ENCODE results near the gene GLRX. TPM values are rescaled to one million over a fixed set of nuclear protein-coding genes. Genes with fewer than 3 reads are reported as not detected.

The GLRX gene
- total RNA-seq, 1 experiment from 2014 or later, result 17.9 TPM

- Mint-ChIP-seq H3K36me3 (ENCODE audit: insufficient read depth, unreplicated experiment) (peaks cover 4% of the 10 kb centered on the region), H3K27me3 (ENCODE audit: insufficient read depth, unreplicated experiment) (no peaks in the 10 kb centered on the region), H3K4me1 (ENCODE audit: low read depth, unreplicated experiment) (no peaks in the 10 kb centered on the region), H3K27ac (ENCODE audit: unreplicated experiment) (no peak overlapping the region), H3K4me3 (ENCODE audit: unreplicated experiment) (no peak overlapping the region), H3K9me3 (ENCODE audit: unreplicated experiment) (no peaks in the 10 kb centered on the region)
- no peak for DNase-seq
- Histone ChIP-seq H3K36me3 (ENCODE audit: control insufficient read depth, insufficient read depth, low read length) (no peaks in the 10 kb centered on the region), H3K9me3 (no peaks in the 10 kb centered on the region), H3K4me1 (no peaks in the 10 kb centered on the region), H3K27me3 (replicated peaks; ENCODE audit: control insufficient read depth, insufficient read depth, low read length) (no peaks in the 10 kb centered on the region), H3K4me3 (ENCODE audit: low read depth, low read length) (no peak overlapping the region)
- TF ChIP-seq CTCF (IDR thresholded peaks at IDR 0.05; ENCODE audit: insufficient read depth in 1 of 2, low read depth in 1 of 2, low read length in 1 of 2, severe bottlenecking in 1 of 2, unreplicated experiment in 1 of 2), result no peak
- intact Hi-C loops (cut with micrococcal nuclease; ENCODE audit: unreplicated experiment), result no loop called here
- ChIA-PET CTCF (no interaction called here), POLR2A (no interaction called here)
- no TSS peak for BruUV-seq (replicated peaks)
Observed at GRCh38 chr5:95850391-95850894, 27.9 kb upstream of the GLRX start.

DNA sequence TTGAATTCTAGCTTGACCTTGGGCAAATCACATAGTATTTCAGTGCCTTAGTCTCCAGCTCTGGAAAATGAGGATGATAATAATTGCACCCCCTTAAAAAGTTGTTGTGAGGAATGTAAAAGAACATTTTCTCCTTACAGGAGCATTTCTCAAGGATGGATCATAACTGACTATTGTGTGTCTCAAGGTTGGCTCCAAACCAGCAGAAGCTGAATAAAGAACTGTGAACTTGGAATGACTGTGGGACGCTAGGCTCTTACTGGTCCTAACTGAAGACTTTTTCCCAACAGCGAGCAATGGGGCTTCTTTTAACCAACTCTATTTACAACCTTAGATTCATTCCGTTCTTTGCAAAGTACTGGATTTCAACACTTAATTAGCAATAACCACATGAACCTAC, 26.2 kb upstream of the GLRX start:
- no peak for TF ChIP-seq CTCF (IDR thresholded peaks at IDR 0.05; ENCODE audit: insufficient read depth in 1 of 2, low read depth in 1 of 2, low read length in 1 of 2, severe bottlenecking in 1 of 2, unreplicated experiment in 1 of 2)
- no peaks in the 10 kb centered on the region for H3K9me3 ChIP-seq
- H3K9me3 Mint-ChIP-seq (ENCODE audit: unreplicated experiment), result no peaks in the 10 kb centered on the region
- H3K4me3 Mint-ChIP-seq (ENCODE audit: unreplicated experiment), result no peak overlapping the region
- H3K36me3 Mint-ChIP-seq (ENCODE audit: insufficient read depth, unreplicated experiment), result peaks cover 4% of the 10 kb centered on the region
- H3K4me3 ChIP-seq (ENCODE audit: low read depth, low read length), result no peak overlapping the region
- no peaks in the 10 kb centered on the region for H3K4me1 Mint-ChIP-seq (ENCODE audit: low read depth, unreplicated experiment)
- no peaks in the 10 kb centered on the region for H3K4me1 ChIP-seq
- POLR2A ChIA-PET, result no interaction called here
- H3K27me3 Mint-ChIP-seq (ENCODE audit: insufficient read depth, unreplicated experiment), result no peaks in the 10 kb centered on the region
- no TSS peak for BruUV-seq (replicated peaks)
- intact Hi-C loops (cut with micrococcal nuclease; ENCODE audit: unreplicated experiment), result loop anchor here (10.0 kb wide), 1 partner anchor 294 kb away; the partner anchor contains the start of genes ARSK and SKIC3
- CTCF ChIA-PET, result interaction anchor here (0.7 to 3.5 kb wide), 5 partner anchors 8 to 202 kb away, joined by 3 to 35 read pairs (median 4); partner anchors contain the start of gene RFESD
- H3K36me3 ChIP-seq (ENCODE audit: control insufficient read depth, insufficient read depth, low read length), result no peaks in the 10 kb centered on the region
- H3K27ac Mint-ChIP-seq (ENCODE audit: unreplicated experiment), result no peak overlapping the region
- H3K27me3 ChIP-seq (replicated peaks; ENCODE audit: control insufficient read depth, insufficient read depth, low read length), result no peaks in the 10 kb centered on the region
- DNase-seq, result no peak

DNA sequence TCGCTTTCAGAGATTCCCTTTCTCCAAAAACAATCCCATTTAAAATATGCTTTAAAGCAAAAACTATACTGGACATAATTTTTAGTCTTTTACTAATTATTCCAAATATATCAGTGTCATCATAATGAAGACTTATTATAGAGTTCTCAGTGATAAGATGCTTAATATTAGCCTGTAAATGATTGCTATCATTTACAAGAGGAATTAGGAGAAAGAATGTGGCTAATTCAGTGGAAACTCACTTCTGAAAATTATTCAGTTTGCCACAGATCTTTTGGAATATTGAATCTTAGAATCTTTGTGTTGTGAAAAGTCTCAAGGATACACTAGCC, 24.7 kb upstream of the GLRX start:
- H3K36me3 ChIP-seq (ENCODE audit: control insufficient read depth, insufficient read depth, low read length), result no peaks in the 10 kb centered on the region
- no TSS peak for BruUV-seq (replicated peaks)
- Mint-ChIP-seq H3K4me3 (ENCODE audit: unreplicated experiment) (no peak overlapping the region), H3K9me3 (ENCODE audit: unreplicated experiment) (no peaks in the 10 kb centered on the region), H3K36me3 (ENCODE audit: insufficient read depth, unreplicated experiment) (no peaks in the 10 kb centered on the region), H3K4me1 (ENCODE audit: low read depth, unreplicated experiment) (no peaks in the 10 kb centered on the region), H3K27me3 (ENCODE audit: insufficient read depth, unreplicated experiment) (no peaks in the 10 kb centered on the region), H3K27ac (ENCODE audit: unreplicated experiment) (no peak overlapping the region)
- no peak for TF ChIP-seq CTCF (IDR thresholded peaks at IDR 0.05; ENCODE audit: insufficient read depth in 1 of 2, low read depth in 1 of 2, low read length in 1 of 2, severe bottlenecking in 1 of 2, unreplicated experiment in 1 of 2)
- CTCF ChIA-PET, result interaction anchor here (1.0 to 3.5 kb wide), 4 partner anchors 12 to 202 kb away, joined by 3 to 35 read pairs (median 5); no protein-coding TSS in a partner anchor
- H3K4me1 ChIP-seq, result no peaks in the 10 kb centered on the region
- DNase-seq, result no peak
- intact Hi-C loops (cut with micrococcal nuclease; ENCODE audit: unreplicated experiment), result loop anchor here (1.0 to 10.0 kb wide), 6 partner anchors 12 to 292 kb away; partner anchors contain the start of genes ARSK, GLRX and SKIC3
- POLR2A ChIA-PET, result no interaction called here
- no peaks in the 10 kb centered on the region for H3K27me3 ChIP-seq (replicated peaks; ENCODE audit: control insufficient read depth, insufficient read depth, low read length)
- no peak overlapping the region for H3K4me3 ChIP-seq (ENCODE audit: low read depth, low read length)
- H3K9me3 ChIP-seq, result no peaks in the 10 kb centered on the region
